GM19467 (cell line): ENCODE data around the gene LSP1.
"Not testable (repeated sequence)": the region's sequence is repeated elsewhere in the genome, so short reads cannot be mapped to it uniquely, and the experiment has no call there.

ENCODE experiments used
- ATAC-seq: cut with Tn5 transposase; IDR thresholded peaks from one replicate; pipeline ENCODE4 v1.9.1; 2021; ENCODE audit warnings: mild to moderate bottlenecking, moderate library complexity; ENCODE audit not compliant: unreplicated experiment

The LSP1 gene

GRCh38 chr11:1875093-1875850 lies 22.4 kb downstream of the LSP1 start:
- no peak for ATAC-seq

DNA sequence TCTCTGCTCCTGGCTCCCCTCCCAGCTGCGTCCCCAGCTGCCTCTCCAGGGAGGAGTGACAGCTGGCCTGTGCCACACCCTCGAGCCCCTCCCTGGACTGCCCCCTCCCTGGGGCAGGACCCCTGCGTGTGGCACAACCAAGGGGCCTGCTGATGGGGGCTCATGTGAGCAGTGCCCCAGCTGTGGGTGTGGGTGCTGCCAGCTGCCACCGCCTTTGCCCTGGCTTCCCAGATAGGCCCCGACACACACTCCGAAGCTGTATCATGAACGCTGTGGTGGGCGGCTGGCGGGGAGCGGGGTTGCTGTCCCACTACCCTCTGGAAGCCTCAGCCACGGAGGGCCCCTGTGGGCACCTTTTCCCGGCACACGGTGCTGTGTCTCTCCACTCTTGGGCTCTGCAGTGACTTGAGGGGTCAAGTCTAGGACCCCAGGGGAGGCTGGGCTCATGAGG lies 23.0 kb downstream of the LSP1 start:
- not testable (repeated sequence) for ATAC-seq

GRCh38 chr11:1876361-1877063 lies 23.6 kb downstream of the LSP1 start:
- ATAC-seq, result no peak

DNA sequence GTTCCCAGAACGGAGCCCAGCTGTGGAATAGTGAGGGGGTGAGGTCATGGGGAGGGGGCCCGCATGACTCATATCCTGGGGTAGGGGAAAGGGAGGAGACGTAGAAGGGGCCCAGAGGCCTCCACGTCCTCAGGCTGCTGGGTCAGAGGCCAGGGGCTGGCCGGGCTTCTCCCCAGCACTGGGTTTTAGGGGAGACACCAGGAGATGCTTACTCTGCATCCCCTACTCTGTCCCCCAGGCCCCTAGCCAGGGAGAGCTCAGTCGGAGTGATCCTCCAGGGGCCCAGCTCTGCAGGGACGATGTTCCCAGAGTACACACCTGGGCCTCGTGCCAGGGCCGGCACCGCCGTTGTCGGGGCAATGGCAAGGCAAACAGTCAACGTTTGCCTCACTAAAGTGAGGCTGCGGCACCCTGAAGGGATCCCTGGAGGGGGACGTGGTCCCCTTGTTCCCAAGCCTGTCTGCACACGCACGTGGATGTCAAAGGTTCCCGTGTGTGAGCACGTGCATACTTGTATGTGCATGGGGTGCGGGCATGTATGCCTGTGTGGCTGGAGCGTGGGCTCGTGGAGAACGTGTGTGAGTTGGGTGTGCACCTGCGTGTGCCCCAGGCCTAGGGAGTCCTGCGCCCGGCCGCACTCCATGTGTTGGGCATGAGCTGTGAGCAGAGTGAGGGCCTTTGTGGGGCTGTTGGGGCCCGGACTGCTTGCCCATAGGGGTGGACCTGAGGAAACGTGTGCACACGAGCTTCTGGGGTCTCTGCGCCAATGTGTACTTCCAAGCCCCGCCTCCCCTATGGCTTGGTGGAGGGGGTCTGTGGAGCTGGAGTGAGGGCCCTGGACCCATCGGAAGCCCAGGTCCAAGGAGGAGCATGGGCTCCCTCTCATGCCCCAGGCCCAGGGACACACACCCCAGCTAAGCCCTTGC lies 24.6 kb downstream of the LSP1 start:
- no peak for ATAC-seq

DNA sequence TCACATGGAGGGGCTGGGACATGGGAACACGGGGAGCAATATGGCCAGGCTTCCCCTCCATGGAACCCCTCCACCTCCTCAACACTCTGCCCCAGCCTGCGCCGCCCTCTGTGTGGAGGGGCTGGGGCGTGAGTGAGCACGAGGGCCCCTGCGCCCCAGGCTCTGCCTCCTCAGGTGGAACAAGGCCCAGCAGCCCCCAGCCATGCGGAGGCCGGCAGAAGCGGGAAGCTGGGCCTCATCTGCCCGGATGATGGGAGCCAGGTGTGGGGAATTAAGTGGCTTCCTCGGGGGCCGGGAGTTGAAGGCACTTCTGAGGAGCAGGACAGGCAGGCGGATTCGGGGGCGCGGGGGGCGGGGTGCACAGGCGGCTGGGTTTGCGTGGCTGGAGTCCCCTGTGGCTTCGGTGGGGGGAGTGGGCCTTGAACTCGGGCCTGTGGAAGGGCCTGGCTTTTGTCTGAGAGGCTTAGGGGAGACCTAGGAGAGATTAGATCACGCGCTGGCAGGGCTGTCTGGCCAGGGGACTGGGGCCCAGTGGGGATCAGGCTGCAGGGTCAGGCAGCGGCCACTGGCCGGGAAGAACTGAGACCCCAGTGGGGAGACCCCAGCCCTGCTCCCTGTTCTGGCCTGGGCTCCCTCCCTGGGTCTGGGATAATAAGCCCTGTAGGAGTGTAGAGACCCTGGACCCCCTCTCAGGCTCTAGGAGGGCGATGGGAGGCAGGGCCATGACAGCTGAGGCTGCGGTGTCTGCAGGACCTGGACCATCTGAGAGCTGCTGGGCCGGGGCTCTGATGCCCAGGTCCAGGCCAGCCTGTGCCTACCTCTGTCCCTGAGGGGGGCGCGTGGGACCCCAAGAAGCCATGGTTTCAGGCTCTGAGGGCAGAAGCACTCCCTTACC lies 25.5 kb downstream of the LSP1 start:
- ATAC-seq, result no peak

DNA sequence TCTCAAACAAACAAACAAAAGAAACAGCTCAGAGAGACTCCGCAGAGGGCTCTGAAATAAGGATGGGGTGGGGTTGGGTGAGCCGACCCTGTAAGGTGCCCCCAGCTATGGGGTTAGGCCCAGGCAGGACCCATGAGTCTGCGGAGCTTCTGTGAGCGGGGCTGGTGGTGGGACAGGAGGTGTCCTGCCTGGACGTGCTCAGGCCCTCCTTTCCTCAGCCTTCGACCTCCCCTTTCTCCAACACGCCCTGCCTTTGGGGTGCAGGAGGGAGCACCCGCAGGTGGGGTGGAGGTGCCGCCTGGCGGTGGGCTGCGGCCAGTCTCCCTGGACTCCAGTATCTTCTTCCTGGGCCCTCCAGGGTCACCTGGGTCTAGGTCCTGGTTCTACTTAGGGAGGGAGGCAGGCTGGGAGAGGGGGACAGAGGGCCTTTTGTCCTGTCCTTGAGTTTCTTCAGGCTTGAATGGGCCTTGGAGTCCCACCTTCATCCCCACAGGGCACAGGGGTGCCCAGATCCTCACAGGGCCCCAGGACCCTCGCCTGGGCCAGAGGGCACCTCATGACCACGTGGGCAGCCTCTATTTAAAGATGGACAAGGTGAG lies 26.6 kb downstream of the LSP1 start:
- ATAC-seq, result no peak

DNA sequence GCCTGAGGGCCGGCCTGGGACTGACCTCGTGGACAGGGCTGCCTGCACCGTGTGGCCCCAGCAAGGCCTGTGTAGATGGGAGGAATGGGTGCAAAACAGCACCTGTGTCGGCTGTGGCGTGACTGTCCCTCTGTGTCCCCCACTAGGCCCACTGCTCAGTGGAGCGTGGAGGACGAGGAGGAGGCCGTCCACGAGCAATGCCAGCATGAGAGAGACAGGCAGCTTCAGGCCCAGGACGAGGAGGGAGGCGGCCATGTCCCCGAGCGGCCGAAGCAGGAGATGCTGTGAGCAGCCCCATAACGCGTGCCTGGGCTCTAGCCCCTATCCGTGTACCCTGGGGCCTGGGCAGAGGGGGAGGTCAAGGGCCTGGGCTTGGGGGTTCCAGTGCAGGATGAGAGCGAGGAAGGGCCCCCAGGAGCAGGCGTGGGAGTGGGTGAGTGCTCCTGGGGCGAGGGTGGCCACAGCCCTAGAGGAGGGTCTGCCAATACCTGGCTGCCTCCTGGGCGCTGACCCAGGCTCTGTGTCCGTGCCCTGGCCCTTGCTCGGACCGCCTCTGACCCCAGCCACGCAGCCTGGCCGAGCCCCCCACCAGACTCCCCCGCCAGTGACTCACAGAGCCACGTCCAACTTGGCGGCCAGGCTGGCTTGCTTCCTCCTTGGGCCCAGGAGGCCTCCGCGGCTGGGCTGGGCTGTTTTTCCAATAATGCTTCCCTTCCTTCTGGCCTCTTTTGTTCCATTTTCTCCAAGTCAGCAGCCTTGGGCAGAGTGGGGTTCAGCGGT lies 27.2 kb downstream of the LSP1 start:
- no peak for ATAC-seq

DNA sequence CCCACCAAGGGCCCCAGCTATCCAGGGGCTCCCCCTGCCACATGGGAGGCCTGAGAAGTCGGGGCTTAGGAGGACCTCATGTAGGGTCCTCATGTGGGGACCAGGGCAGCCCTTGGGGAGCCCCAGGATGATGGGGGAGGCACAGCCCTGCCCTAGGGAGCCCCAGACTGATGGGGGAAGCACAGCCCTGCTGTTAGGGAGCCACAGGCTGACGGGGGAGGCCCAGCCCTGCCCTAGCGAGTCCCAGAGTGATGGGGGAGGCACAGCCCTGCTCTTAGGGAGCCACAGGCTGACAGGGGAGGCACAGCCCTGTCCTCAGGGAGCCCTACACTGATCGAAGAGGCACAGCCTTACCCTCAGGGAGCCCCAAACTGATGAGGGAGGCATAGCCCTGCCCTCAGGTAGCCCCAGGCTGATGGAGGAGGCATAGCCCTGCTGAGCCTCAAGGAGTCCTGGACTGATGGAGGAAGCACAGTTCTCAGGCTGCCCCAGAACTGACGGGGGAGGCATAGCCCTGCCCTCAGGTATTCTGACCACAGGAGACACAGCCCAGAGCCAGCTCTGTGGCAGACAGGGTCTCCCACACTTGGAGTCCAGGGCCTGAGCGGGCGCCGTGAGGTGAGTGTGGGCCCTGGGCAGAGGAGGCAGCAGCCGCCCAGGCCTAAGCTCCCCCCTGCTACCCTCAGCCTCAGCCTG lies 28.0 kb downstream of the LSP1 start:
- no peak for ATAC-seq

DNA sequence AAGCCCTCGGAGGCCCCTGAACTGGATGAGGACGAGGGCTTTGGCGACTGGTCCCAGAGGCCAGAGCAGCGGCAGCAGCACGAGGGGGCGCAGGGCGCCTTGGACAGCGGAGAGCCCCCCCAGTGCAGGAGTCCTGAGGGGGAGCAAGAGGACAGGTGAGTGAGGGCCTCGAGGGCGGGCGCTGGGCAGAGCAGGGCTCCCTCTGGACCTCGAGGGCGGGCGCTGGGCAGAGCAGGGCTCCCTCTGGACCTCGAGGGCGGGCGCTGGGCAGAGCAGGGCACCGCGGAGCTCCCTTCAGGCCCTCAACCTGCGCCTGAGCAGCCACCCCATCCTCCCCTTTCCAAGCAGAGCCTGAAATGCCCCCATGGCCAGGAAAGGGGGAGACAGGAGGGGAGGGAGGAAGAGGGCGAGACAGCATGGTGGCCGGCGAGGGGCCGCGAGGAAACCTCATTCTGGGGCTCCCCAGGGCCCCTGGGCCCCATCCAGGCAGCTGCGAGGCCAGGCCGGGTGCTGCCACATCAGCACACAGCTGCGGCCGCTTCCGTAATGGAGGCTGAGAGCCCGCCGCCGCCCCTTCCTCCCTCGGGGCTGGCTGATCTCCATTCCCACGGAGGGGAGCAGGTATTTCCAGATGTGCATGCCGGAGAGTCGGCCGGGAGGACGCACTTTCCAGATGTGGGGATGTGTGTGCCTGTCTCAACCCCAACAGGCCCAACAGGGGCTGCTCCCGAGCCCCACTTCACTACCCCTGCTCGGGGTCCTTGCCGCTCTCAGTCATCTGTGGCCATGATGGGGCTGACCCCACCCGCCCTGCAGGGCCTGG lies 28.8 kb downstream of the LSP1 start:
- ATAC-seq, result no peak

DNA sequence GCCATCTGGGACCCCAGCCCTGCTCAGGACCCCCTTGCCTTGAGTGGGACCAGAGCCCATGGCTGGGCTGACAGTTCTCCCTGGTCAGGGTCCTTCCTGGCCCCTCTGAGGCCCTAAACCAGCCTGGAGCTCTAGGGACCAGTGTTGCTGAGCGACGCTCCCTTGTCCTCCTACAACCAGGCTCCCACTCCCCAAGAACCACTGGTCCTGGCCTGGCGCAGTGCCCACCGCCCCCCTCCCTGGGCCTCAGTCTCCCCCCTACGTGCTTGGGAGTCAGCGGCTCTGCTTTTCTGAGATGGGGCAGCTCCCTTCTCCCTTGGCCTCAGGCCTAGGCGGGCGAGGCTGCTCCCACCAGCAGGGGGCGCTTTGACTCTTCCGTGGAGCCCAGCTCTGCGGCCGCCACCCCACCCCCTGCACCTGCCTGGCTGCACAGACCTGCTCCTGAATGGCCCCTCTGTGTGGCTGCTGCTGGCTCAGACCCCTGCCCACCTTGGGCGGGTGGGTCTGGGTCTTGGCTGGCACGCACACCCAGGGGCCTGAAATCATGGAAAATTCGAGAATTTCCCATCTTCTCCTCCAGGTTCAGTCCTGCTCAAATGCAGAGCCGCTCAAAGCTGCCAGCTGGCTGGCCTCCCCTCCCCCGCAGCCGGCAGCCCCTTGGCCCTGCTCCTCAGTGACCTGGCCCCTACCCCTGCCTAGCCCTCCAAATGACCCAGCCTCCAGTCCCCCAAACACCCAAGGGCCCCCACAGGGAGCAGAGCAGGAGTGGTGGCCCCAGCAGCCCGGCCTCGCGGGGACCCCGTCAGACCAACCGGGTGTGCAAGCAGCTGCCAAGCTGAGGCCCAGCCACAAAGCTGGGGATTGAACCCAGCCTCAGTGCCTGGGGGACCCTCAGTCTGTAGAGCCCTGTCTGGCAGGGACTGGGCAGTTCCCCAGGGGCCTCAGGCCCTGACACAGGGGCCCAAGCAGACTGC lies 29.7 kb downstream of the LSP1 start:
- no peak for ATAC-seq

- ATAC-seq, result no peak
Measured at GRCh38 chr11:1883346-1884302, 30.7 kb downstream of the LSP1 start.

DNA sequence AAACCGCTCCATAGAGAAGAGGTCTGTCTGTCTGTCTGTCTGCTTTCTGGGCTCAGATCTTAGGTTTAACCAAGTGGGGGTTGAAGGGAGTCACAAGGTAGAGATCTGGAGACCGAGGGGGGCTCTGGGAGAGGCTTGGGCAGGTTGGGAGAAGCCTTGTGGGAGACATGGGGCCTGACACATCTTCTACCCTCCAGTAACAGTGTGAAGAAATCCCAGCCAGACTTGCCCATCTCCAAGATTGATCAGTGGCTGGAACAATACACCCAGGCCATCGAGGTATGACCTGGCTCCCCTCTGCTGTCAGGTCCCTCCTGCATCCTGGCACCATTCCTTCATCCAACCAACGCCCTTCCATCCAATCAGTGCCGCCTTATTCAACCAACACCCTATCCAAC lies 31.4 kb downstream of the LSP1 start:
- no peak for ATAC-seq

DNA sequence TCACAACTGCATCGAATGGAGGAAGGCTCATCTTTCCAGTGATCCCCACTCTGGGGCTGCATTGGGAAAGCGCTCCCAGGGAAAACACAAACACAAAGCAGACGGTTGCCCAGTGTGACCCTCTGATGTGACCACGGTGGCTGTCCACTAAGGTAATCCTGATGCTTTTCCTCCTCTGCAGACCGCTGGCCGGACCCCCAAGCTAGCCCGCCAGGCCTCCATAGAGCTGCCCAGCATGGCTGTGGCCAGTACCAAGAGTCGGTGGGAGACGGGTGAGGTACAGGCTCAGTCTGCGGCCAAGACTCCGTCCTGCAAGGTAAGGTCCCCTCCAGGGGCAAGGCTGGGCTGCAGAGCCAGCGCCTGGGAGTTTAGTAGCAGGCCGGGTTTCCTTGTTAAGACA lies 33.7 kb downstream of the LSP1 start:
- not testable (repeated sequence) for ATAC-seq

DNA sequence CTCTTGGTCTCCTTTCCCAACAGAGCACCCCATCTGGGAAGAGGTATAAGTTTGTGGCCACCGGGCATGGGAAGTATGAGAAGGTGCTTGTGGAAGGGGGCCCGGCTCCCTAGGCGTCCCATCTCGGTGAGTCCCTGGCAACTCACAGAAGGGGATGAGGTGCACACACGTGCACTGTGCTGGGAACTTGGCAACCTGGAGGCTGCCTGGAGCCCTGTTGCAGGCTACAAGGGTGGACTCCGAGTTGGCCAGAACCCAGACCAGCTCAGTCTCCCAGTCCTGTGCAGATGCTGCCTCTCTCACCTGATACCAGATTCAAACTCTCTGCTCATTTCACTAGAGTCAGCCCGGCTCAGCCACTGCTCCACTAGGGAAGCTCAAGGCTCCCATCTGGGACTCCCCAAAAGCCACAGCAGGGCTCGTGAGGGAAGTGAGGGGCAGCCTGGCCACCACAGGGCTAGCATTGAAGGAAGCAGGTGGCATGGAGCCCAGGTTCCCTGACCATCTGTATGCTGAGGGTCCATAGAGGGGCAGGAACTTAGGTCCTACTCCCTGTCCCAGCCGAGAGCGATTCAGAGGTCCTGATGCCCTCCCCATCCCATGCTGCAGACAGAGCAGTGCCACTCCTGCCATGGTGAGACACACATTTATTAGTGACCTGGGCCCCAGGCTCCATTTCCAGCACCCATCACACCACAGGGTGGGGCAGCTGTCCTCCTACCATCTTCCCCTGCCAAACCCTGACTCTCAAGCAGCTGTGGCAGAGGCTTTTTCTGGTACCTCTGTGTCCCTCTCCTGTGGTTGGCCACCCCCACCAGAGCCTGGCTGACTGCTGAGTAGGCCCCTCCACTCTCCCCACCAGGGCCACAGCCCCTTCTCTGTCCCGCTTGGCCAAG lies 34.8 kb downstream of the LSP1 start:
- no peak for ATAC-seq
